ENCODE measurements around the gene PKN2.
"Not testable (repeated sequence)": the region's sequence is repeated elsewhere in the genome, so short reads cannot be mapped to it uniquely, and the experiment has no call there.

Gene PKN2

GRCh38 chr1:88812366-88812765 is 128.3 kb downstream of the PKN2 start:
- no peak overlapping the region for H3K4me3 ChIP-seq (ENCODE audit: low read length)
- TF ChIP-seq ZNF274 (IDR thresholded peaks at IDR 0.05; ENCODE audit: low read depth, low read length) = no peak

GRCh38 chr1:88813471-88813870 is 129.4 kb downstream of the PKN2 start:
- H3K4me3 ChIP-seq (ENCODE audit: low read length) = no peak overlapping the region
- no peak for TF ChIP-seq ZNF274 (IDR thresholded peaks at IDR 0.05; ENCODE audit: low read depth, low read length)

- H3K4me3 ChIP-seq (ENCODE audit: low read length) = not testable (repeated sequence)
Measured at GRCh38 chr1:88819642-88820041, 135.6 kb downstream of the PKN2 start.

GRCh38 chr1:88825721-88826120 is 141.6 kb downstream of the PKN2 start:
- no peak for TF ChIP-seq ZNF274 (IDR thresholded peaks at IDR 0.05; ENCODE audit: low read depth, low read length)
- H3K4me3 ChIP-seq (ENCODE audit: low read length) = no peak overlapping the region

GRCh38 chr1:88847643-88848042 is 163.6 kb downstream of the PKN2 start:
- TF ChIP-seq ZNF274 (IDR thresholded peaks at IDR 0.05; ENCODE audit: low read depth, low read length) = no peak
- no peak overlapping the region for H3K4me3 ChIP-seq (ENCODE audit: low read length)

GRCh38 chr1:88851303-88852063 is 167.4 kb downstream of the PKN2 start:
- TF ChIP-seq ZNF274 (IDR thresholded peaks at IDR 0.05; ENCODE audit: low read depth, low read length) = no peak
- H3K4me3 ChIP-seq (ENCODE audit: low read length) = no peak overlapping the region

- H3K4me3 ChIP-seq (ENCODE audit: low read length) = no peak overlapping the region
- TF ChIP-seq ZNF274 (IDR thresholded peaks at IDR 0.05; ENCODE audit: low read depth, low read length) = no peak
Measured at GRCh38 chr1:88867743-88868521, 183.9 kb downstream of the PKN2 start.

- not testable (repeated sequence) for H3K4me3 ChIP-seq (ENCODE audit: low read length)
Measured at GRCh38 chr1:88869644-88870043, 185.6 kb downstream of the PKN2 start.

GRCh38 chr1:88873737-88874349 is 189.8 kb downstream of the PKN2 start:
- H3K4me3 ChIP-seq (ENCODE audit: low read length) = no peak overlapping the region
- TF ChIP-seq ZNF274 (IDR thresholded peaks at IDR 0.05; ENCODE audit: low read depth, low read length) = no peak

GRCh38 chr1:88875595-88875994 is 191.5 kb downstream of the PKN2 start:
- H3K4me3 ChIP-seq (ENCODE audit: low read length) = no peak overlapping the region
- TF ChIP-seq ZNF274 (IDR thresholded peaks at IDR 0.05; ENCODE audit: low read depth, low read length) = no peak

GRCh38 chr1:88876573-88877365 is 192.7 kb downstream of the PKN2 start:
- no peak for TF ChIP-seq ZNF274 (IDR thresholded peaks at IDR 0.05; ENCODE audit: low read depth, low read length)
- no peak overlapping the region for H3K4me3 ChIP-seq (ENCODE audit: low read length)

- no peak for TF ChIP-seq ZNF274 (IDR thresholded peaks at IDR 0.05; ENCODE audit: low read depth, low read length)
- no peak overlapping the region for H3K4me3 ChIP-seq (ENCODE audit: low read length)
Measured at GRCh38 chr1:88877382-88877825, 193.3 kb downstream of the PKN2 start.

GRCh38 chr1:88877911-88878310 is 193.8 kb downstream of the PKN2 start:
- no peak for TF ChIP-seq ZNF274 (IDR thresholded peaks at IDR 0.05; ENCODE audit: low read depth, low read length)
- no peak overlapping the region for H3K4me3 ChIP-seq (ENCODE audit: low read length)

- TF ChIP-seq ZNF274 (IDR thresholded peaks at IDR 0.05; ENCODE audit: low read depth, low read length) = no peak
- no peak overlapping the region for H3K4me3 ChIP-seq (ENCODE audit: low read length)
Measured at GRCh38 chr1:88878731-88879130, 194.7 kb downstream of the PKN2 start.

GRCh38 chr1:88880717-88881116 is 196.6 kb downstream of the PKN2 start:
- not testable (repeated sequence) for H3K4me3 ChIP-seq (ENCODE audit: low read length)

Measured in GM08714 (cell line).